Lower leg skin (tissue), 4 donors: ENCODE data around the gene GPATCH4. TPM values are rescaled to one million over a fixed set of nuclear protein-coding genes. Genes with fewer than 3 reads are reported as not detected.
A peak's percentile ranks its signal among the peaks of the same experiment; 100 is the strongest.

Experiments used
- DNase-seq, 2 donors: peaks; one replicate each; pipeline ENCODE4 v3.0.0-alpha.2; 2019; ENCODE audit warnings: low spot score in 2 of 2
- H3K4me3 ChIP-seq: fragments of 200-600 bp; sonication (generic); 2 replicates; pipeline ENCODE4 v1.5.1; 2017; ENCODE audit warnings: mild to moderate bottlenecking, low read depth; ENCODE audit not compliant: poor library complexity, severe bottlenecking
- POLR2A ChIP-seq, 2 donors: fragments of 450-650 bp; IDR thresholded peaks; one replicate each; pipeline ENCODE4 v1.6.1; 2016 to 2017; ENCODE audit warnings: antibody characterized with exemption in 2 of 2, mild to moderate bottlenecking in 1 of 2, moderate library complexity in 1 of 2
- WGBS, 2 donors: methylation state at CpG; one replicate each; pipeline ENCODE4 v1.1.5; 2018; 5-methylcytosine and 5-hydroxymethylcytosine counted together
- intact Hi-C: fragments of 100-400 bp; cut with DNase I; formaldehyde crosslinking; loops from one replicate; pipeline ENCODE4 v1.15.0; 2023; ENCODE audit warnings: low total_unique reads
- total RNA-seq, 4 donors: library from RNA; depleted of rRNA; stranded (reverse); fragments of >200 nt; gene quantifications; one replicate each; pipeline ENCODE4 v1.1.0, GENCODE V29; 2016
- TF ChIP-seq, protein P1 (sequence below), 3 donors: fragments of 450-650 bp; IDR thresholded peaks; one replicate each; pipeline ENCODE4 v1.5.1; 2016; ENCODE audit warnings: antibody characterized with exemption in 3 of 3, mild to moderate bottlenecking in 3 of 3, moderate library complexity in 2 of 3

GPATCH4 gene
- total RNA-seq, 4 donors from 2014 or later, result 10.0 to 18.5 (median 13.9) TPM

DNA sequence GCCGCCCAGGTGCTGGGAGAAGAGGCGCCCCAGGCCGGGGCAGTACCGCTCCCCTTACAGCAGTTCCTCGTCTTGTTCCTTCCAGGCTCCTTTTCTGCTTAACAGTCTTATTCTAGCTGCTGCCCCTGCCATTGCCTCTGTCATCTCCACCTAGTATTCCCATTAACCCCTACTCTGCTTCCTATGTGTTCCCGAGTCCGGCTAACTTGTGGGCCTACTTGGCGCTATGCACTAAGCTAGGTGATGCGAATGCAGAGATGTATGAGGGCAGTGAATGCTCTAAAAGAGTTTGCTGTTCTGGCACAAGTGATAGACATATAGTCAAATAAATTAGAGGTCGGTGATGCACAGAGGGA lies 28.6 kb downstream of the GPATCH4 start:
- no peak for TF ChIP-seq POLR2A (IDR thresholded peaks at IDR 0.05)
- TF ChIP-seq, protein P1, sequence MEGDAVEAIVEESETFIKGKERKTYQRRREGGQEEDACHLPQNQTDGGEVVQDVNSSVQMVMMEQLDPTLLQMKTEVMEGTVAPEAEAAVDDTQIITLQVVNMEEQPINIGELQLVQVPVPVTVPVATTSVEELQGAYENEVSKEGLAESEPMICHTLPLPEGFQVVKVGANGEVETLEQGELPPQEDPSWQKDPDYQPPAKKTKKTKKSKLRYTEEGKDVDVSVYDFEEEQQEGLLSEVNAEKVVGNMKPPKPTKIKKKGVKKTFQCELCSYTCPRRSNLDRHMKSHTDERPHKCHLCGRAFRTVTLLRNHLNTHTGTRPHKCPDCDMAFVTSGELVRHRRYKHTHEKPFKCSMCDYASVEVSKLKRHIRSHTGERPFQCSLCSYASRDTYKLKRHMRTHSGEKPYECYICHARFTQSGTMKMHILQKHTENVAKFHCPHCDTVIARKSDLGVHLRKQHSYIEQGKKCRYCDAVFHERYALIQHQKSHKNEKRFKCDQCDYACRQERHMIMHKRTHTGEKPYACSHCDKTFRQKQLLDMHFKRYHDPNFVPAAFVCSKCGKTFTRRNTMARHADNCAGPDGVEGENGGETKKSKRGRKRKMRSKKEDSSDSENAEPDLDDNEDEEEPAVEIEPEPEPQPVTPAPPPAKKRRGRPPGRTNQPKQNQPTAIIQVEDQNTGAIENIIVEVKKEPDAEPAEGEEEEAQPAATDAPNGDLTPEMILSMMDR (IDR thresholded peaks at IDR 0.05), result no peak
- WGBS, 2 donors, result 27 to 32% methylated on average over 10 of the region's 10 CpGs
- intact Hi-C loops, result no loop called here

DNA sequence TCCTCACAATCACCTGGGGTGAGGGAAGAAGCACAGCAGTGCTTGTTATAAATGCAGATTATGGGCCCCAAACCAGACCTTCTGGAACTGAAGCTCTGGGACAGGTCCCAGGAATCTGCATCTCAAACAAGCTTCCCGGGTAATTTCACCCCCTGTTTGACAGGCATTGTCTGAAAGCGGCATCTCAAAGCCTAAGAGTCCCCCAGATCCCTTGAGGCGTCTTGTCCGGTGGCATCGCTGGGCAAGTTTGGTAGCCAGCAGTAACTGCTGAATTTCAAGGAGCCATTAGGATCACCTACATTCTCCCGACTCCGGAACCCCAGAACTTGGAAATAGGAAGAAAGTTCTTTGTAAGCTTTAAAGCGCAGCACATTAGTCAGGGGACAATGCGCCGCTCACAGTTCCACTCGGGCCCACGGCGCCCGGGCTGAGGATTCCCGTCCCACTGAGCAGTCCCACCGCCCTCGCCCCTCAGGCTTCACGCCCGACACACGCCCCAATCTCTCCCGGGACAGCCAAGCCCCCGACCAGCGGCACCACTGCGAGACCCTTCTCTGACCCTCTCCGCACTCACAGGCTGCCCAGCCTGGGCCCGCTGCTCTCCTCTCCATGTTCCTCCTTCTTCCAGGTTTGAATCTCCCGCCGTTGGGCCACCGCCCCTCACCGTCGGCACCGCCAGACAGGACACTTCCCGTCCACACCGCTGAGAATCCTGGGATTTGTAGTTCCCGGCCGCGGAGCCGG lies 29.2 kb downstream of the GPATCH4 start, which contains the start of gene IQGAP3:
TSS of gene IQGAP3 (minus strand) at position 647 of the 744 bp plus-strand sequence. CDS start at position 611, 36 bp downstream.
- 1 to 2% methylated on average over 38 of the region's 38 CpGs for WGBS, 2 donors
- intact Hi-C loops, result no loop called here
- no peak for TF ChIP-seq POLR2A (IDR thresholded peaks at IDR 0.05)
- TF ChIP-seq, protein P1 (IDR thresholded peaks at IDR 0.05), result no peak
- peak; percentile 78 to 94 for DNase-seq
- no peak within 1 kb of the TSS for H3K4me3 ChIP-seq

More for the DNA sequence above, 28.6 kb downstream of the GPATCH4 start:
- no peak for DNase-seq
- H3K4me3 ChIP-seq, result no peak overlapping the region

DNA sequence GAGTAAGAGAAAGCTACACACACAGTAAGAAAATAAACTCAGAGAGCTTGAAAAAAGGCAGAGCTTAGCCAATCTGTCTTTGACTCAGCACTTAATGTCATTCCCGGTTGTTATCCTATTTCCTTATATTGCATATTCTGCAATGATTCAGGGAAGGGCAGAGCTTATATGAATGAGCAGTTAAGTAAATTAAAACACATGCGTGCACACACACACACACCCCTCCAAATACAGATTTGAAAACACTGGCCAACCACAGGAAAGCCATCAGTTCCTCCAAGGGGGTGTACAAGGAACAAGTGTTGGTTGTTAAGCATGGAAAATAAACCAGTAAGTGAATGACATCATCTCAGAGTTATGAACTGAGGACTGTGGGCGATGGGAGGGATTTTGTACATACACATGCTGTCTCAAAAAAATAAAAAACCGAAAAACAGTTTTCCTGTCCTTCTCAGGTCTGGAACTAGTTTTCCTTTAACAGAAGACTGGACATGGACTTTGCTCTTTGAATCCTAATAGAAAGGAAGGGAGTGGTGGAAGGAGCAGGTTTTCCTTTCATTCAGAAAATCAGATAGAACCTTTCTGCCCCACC lies 29.9 kb downstream of the GPATCH4 start:
- no peak for DNase-seq
- TF ChIP-seq, protein P1 (IDR thresholded peaks at IDR 0.05), result no peak
- no peak for TF ChIP-seq POLR2A (IDR thresholded peaks at IDR 0.05)
- no peak overlapping the region for H3K4me3 ChIP-seq
- intact Hi-C loops, result no loop called here
- WGBS, 2 donors, result 9 to 10% methylated on average over 4 of the region's 4 CpGs

DNA sequence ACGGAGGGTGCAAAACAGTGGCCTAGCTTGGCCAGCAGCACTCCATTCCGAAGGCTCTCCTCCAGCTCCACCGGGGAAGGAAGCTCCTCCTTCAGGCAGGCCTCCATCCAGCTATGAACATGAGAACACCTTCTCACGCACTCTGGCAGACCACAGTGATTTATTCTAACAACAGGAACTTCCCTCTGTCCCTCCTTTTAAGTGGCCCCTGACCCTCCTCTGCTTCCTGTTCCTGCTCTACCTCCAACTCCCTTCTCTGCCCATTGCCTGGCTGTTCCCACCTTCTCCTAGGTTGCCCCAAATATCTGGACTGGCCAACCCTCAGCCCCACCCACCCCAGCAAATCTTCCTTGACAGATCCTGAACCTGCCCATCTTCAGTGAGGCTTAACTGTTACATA lies 34.8 kb downstream of the GPATCH4 start:
- no peak for TF ChIP-seq POLR2A (IDR thresholded peaks at IDR 0.05)
- no peak for DNase-seq
- intact Hi-C loops, result no loop called here
- 78 to 91% methylated on average over 4 of the region's 4 CpGs for WGBS, 2 donors
- H3K4me3 ChIP-seq, result no peak overlapping the region

DNA sequence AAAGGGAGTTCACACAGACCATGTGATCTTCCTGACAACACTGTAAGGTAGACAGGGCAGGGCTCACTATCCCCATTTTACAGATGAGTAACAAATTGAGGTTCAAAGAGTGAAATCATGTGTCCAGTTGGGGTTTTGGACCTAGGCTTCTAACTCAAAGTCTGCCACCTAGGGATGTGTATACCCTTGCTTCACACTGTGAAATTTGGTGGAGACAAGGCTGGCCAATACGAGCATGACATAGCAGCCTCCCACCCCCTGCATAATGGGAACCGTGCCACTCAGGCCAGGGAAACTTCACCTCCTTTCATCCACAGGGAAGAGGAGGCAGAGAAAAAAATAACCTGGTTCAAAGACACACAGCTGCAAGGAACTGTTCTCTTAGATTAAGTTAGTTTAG lies 35.8 kb downstream of the GPATCH4 start:
- DNase-seq, result no peak
- no peak for TF ChIP-seq POLR2A (IDR thresholded peaks at IDR 0.05)
- TF ChIP-seq, protein P1 (IDR thresholded peaks at IDR 0.05), result no peak
- intact Hi-C loops, result no loop called here
- WGBS, 2 donors, result 94 to 96% methylated on average over 2 of the region's 2 CpGs
- no peak overlapping the region for H3K4me3 ChIP-seq

DNA sequence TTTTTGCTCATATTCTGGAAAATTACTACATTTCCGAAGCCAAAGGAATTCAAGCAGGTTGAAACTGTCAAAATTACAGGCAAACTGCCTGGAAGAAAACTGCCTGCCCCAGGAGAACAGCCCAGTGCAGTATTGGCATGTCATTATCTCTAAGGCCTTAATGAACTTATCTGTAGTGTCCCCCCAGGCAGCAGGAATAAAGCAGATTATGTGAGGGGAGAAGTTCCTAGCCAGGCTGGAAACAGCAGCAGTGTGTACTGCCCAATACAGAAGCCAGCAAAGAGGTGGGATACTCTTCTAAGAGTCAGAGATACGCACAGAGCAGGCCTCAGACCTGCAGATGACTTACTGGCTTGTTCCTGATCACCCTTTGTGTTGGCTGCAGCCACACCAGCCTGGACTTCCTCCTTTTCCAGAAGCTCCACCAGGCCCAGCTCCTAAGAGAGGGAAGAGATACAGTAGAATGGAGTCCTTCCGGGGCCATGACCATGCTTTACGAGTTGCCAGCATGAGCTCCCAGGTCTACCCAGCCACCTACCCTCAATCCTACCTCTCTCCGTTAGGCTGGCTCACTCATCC lies 40.6 kb downstream of the GPATCH4 start:
- WGBS, 2 donors, result 68 to 78% methylated on average over 5 of the region's 5 CpGs
- DNase-seq, result no peak
- intact Hi-C loops, result no loop called here
- TF ChIP-seq, protein P1 (IDR thresholded peaks at IDR 0.05), result no peak
- no peak for TF ChIP-seq POLR2A (IDR thresholded peaks at IDR 0.05)
- no peak overlapping the region for H3K4me3 ChIP-seq
